DOHH2 (cell line): ENCODE measurements around the gene FKTN.

Experiments
- CTCF ChIP-seq: fragments of 200-600 bp; sonication (generic); IDR thresholded peaks from one replicate; pipeline ENCODE4 v1.5.1; 2014; ENCODE audit warnings: antibody characterized with exemption, mild to moderate bottlenecking, low read depth, low read length; ENCODE audit not compliant: poor library complexity, severe bottlenecking
- EZH2phosphoT487 ChIP-seq: fragments of 200-600 bp; sonication (generic); IDR thresholded peaks from 2 replicates; pipeline ENCODE4 v1.6.1; 2017; ENCODE audit warnings: borderline replicate concordance, mild to moderate bottlenecking, antibody characterized with exemption, low read length, moderate library complexity, mixed read lengths

GRCh38 chr9:105541838-105542237, 16.1 kb upstream of the FKTN start:
- TF ChIP-seq EZH2phosphoT487 (no peak), CTCF (no peak)
